LNCAP (cell line): ENCODE data around the gene VMO1.

Source experiments
- CTCF ChIP-seq: fragments of 450-650 bp; IDR thresholded peaks from 2 replicates; pipeline ENCODE4 v1.5.1; 2017; ENCODE audit warnings: mild to moderate bottlenecking

VMO1 gene

GRCh38 chr17:4807605-4808377 lies 21.6 kb upstream of the VMO1 start:
- TF ChIP-seq CTCF, result no peak

GRCh38 chr17:4806777-4807604 lies 20.8 kb upstream of the VMO1 start, which contains the start of gene PLD2:
TSS of gene PLD2 (plus strand) at chr17:4807152. CDS start at chr17:4807773, 621 bp downstream.
- TF ChIP-seq CTCF, result no peak

GRCh38 chr17:4806456-4806776 lies 20.3 kb upstream of the VMO1 start:
- TF ChIP-seq CTCF, result no peak

GRCh38 chr17:4802228-4802627 lies 16.1 kb upstream of the VMO1 start, which contains the start of gene C17orf114:
TSS of gene C17orf114 (minus strand) at chr17:4802328.
- TF ChIP-seq CTCF, result no peak

- no peak for TF ChIP-seq CTCF
These were observed 14.5 kb upstream of the VMO1 start for GRCh38 chr17:4800462-4801196.

- TF ChIP-seq CTCF, result no peak
These were observed 10.4 kb upstream of the VMO1 start for GRCh38 chr17:4796552-4796920.

GRCh38 chr17:4795168-4795567 lies 9.0 kb upstream of the VMO1 start:
- no peak for TF ChIP-seq CTCF
